ENCODE data around the gene CAMK2D. TPM values are rescaled to one million over a fixed set of nuclear protein-coding genes. Genes with fewer than 3 reads are reported as not detected.

The CAMK2D gene
- total RNA-seq, 1 donor from 2014 or later = 46.1 TPM

GRCh38 chr4:113555868-113556267, 205.7 kb downstream of the CAMK2D start:
- Histone ChIP-seq H3K9me3 (no peaks in the 10 kb centered on the region), H3K4me1 (peaks cover 5% of the 10 kb centered on the region), H3K27ac (peak overlapping the region; percentile 82), H3K4me3 (peak overlapping the region; percentile 15), H3K36me3 (no peaks in the 10 kb centered on the region), H3K27me3 (no peaks in the 10 kb centered on the region)
- intact Hi-C loops (cut with DNase I) = loop anchor here (10.0 kb wide), 1 partner anchor 199 kb away; no protein-coding TSS in a partner anchor
- peak; percentile 68 for DNase-seq
- peak; percentile 90 for ATAC-seq
- TF ChIP-seq CTCF (IDR thresholded peaks at IDR 0.05) = no peak

GRCh38 chr4:113553082-113553481, 208.5 kb downstream of the CAMK2D start:
- Histone ChIP-seq H3K36me3 (no peaks in the 10 kb centered on the region), H3K27ac (no peak overlapping the region), H3K4me1 (peaks cover 13% of the 10 kb centered on the region), H3K4me3 (no peak overlapping the region), H3K27me3 (no peaks in the 10 kb centered on the region), H3K9me3 (no peaks in the 10 kb centered on the region)
- TF ChIP-seq CTCF (IDR thresholded peaks at IDR 0.05) = no peak
- DNase-seq (no peak), ATAC-seq (no peak)
- intact Hi-C loops (cut with DNase I) = loop anchor here (10.0 kb wide), 1 partner anchor 202 kb away; no protein-coding TSS in a partner anchor

GRCh38 chr4:113550510-113550909, 211.0 kb downstream of the CAMK2D start:
- no peaks in the 10 kb centered on the region for H3K9me3 ChIP-seq
- ATAC-seq = no peak
- DNase-seq = no peak
- peaks cover 18% of the 10 kb centered on the region for H3K4me1 ChIP-seq
- H3K27me3 ChIP-seq = no peaks in the 10 kb centered on the region
- H3K36me3 ChIP-seq = no peaks in the 10 kb centered on the region
- intact Hi-C loops (cut with DNase I) = loop anchor here (10.0 kb wide), 1 partner anchor 204 kb away; no protein-coding TSS in a partner anchor
- H3K4me3 ChIP-seq = no peak overlapping the region
- no peak overlapping the region for H3K27ac ChIP-seq
- TF ChIP-seq CTCF (IDR thresholded peaks at IDR 0.05) = no peak

GRCh38 chr4:113548303-113548702, 213.2 kb downstream of the CAMK2D start:
- H3K4me1 ChIP-seq = peaks cover 18% of the 10 kb centered on the region
- intact Hi-C loops (cut with DNase I) = no loop called here

GRCh38 chr4:113547487-113548042, 214.0 kb downstream of the CAMK2D start:
- intact Hi-C loops (cut with DNase I) = no loop called here
- TF ChIP-seq CTCF (IDR thresholded peaks at IDR 0.05) = peak; percentile 99

More at GRCh38 chr4:113548303-113548702, 213.2 kb downstream of the CAMK2D start:
- H3K27me3 ChIP-seq = no peaks in the 10 kb centered on the region
- H3K27ac ChIP-seq = peak overlapping the region; percentile 49
- no peak overlapping the region for H3K4me3 ChIP-seq
- H3K36me3 ChIP-seq = no peaks in the 10 kb centered on the region
- ATAC-seq (no peak), DNase-seq (no peak)
- TF ChIP-seq CTCF (IDR thresholded peaks at IDR 0.05) = no peak
- H3K9me3 ChIP-seq = no peaks in the 10 kb centered on the region

More at GRCh38 chr4:113547487-113548042, 214.0 kb downstream of the CAMK2D start:
- Histone ChIP-seq H3K36me3 (no peaks in the 10 kb centered on the region), H3K27me3 (no peaks in the 10 kb centered on the region), H3K4me3 (no peak overlapping the region), H3K9me3 (no peaks in the 10 kb centered on the region), H3K4me1 (peaks cover 18% of the 10 kb centered on the region), H3K27ac (peak overlapping the region; percentile 49)
- ATAC-seq (peak; percentile 100), DNase-seq (peak; percentile 87)
